Measurements from ENCODE around the gene DPH6.
"Not testable (repeated sequence)": the region's sequence is repeated elsewhere in the genome, so short reads cannot be mapped to it uniquely, and the experiment has no call there.

DPH6 gene

GRCh38 chr15:35545824-35546510 is at the start of gene DPH6:
Gene DPH6 (minus strand): TSS chr15:35546165. CDS start chr15:35546141, 24 bp downstream.
- peak; percentile 47 for DNase-seq

DNA sequence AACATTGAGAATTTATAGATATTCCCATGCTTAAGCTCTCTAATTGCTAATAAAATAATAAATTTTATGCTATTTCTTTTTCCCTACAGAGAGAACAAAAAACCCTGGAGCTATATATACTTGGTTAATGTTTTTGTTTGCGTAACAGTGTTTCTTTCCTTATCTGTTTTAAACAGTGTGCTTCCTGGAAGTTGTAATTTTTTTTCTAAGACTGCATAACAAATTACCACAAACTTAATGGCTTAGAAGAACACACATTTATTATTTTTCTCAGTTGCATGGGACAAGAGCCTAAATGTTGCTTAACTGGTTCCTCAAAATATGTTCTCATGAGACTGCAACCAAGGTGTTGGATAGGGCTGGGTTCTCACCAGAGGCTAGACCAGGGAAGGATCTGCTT is 49.7 kb upstream of the DPH6 start:
- no peak for DNase-seq

GRCh38 chr15:35591987-35592386 is 46.0 kb upstream of the DPH6 start:
- not testable (repeated sequence) for DNase-seq

DNA sequence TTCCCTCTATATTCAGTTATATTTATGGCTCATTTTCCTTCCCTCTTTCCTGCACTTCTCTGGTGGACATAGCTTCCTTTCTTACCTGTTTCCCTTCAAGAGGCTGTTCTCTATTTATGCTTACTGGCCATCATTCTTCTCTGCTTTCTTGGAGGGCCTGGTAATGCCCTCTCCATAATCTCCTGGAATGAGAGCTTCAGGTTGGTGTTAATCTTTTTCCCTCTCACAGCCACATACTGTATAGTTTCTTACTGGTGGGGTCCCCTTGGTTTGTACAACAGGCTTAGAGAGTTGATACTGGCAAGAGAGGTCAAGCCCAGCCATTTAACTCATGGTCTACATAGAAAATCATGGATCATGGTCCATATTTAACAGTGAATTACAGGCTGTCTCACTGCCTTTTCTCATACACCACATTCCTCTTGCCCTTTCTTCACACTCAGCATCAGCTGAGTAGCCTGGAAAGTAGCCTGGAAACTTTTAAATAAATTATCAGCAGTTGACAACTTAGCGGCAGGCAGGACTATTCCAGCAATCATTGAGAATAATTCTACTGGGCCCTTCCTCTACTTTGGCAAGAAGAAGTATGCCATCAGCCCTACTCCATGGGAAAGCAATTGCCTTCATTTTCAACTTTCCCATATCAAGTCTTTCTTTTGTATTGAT is 38.0 kb upstream of the DPH6 start:
- no peak for DNase-seq

DNA sequence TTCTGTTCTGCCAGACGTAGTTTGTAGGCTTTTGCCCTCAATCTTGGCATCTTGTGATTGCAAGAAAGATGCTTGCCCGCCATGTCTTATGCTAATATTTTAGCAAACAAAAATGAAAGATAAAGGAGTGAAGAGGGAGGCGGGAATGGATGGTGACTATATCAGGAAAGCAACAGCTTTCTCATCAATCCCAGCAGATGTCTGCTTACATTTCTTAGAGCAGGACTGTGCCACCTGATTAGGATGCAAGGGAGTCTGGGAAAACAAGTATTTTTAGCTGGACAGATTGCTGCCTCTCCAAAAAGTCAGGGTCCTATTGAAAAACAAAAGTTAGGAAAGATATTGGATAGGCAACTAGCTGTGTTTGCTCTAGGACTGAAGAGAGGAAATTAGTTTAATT is 34.6 kb upstream of the DPH6 start:
- DNase-seq, result no peak

GRCh38 chr15:35567392-35567791 is 21.4 kb upstream of the DPH6 start:
- DNase-seq, result no peak

- no peak for DNase-seq
Observed at GRCh38 chr15:35566991-35567390, 21.0 kb upstream of the DPH6 start.

- no peak for DNase-seq
Observed at GRCh38 chr15:35565901-35566300, 19.9 kb upstream of the DPH6 start.

- DNase-seq, result no peak
Observed at GRCh38 chr15:35562641-35563040, 16.7 kb upstream of the DPH6 start.

DNA sequence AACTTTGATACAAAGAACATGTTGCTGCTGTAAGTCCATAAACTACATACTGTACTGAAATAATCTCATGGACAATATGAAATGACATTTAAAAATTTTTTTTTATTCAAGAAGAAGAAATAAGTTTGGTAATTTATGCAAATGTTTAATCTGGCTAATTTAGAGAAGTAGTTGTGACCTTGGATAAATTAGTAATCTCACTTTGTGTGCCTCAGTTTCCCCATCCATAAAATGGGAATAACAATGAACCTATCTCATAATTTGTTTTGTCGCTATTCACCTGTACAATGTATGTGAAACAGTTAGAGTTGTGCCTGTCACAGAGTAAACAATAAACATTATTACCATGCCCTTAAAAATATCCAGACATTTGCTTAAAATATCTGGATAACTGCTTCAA is 15.3 kb upstream of the DPH6 start:
- no peak for DNase-seq

GRCh38 chr15:35560870-35561269 is 14.9 kb upstream of the DPH6 start:
- DNase-seq, result no peak

- no peak for DNase-seq
Observed at GRCh38 chr15:35560258-35560657, 14.3 kb upstream of the DPH6 start.

DNA sequence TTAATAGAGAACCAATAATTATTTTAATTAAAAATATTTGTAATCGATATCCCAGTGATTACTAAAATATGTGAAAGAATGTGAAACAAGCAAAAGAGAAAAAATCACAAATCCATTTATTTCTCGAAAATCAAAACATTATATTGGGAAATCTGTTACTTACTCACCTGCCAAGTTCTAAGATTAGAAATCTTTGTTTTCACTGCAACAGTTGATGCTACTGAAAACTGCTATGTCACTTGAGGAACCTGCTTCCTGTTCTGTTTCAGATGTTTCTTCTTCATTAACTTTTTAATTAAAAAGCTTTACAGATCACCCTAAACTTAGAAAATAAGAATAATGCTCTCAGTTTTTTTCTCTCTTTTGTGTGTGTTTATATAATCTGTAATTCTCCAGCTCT is 13.7 kb upstream of the DPH6 start:
- DNase-seq, result no peak

DNA sequence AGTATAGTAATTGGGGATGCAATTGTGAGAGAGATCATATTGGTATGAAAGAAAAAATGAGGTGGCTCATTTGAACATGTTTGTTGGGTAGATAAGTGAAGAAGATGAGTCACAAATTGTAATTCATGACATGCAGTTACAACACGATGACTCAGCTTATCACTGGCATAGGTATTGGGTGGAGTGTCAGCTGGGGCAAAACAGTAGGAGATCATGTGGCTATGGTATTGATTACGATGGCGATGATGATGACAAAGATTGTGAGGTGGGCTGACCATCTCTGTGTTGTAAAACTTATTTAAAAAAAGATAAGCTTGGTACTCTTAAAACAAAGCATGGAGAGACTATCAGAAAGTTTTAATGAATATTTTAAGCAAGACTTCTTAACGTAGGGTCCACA is 11.6 kb upstream of the DPH6 start:
- no peak for DNase-seq

GRCh38 chr15:35557012-35557411 is 11.0 kb upstream of the DPH6 start:
- DNase-seq, result no peak

- DNase-seq, result no peak
Observed at GRCh38 chr15:35555244-35555643, 9.3 kb upstream of the DPH6 start.

DNA sequence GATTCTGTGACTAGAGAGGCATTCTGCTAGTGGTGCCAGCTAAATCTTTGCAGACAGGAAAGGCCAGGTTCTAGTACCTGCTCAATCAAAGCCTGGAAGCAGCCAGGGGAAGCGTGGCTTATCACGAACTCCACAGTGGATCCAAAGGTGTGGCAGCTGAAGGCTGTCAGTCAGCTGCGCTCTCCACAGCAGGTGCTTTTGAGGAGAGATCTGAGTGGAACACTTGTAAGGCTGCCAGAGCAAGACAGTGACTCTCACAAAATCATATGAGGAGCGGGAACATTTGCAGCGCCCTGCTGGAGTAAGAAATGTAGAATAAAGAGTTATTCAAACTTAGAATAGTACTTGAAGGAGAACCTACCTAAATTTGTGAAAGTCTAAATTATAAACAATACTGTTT is 5.0 kb upstream of the DPH6 start:
- no peak for DNase-seq

DNA sequence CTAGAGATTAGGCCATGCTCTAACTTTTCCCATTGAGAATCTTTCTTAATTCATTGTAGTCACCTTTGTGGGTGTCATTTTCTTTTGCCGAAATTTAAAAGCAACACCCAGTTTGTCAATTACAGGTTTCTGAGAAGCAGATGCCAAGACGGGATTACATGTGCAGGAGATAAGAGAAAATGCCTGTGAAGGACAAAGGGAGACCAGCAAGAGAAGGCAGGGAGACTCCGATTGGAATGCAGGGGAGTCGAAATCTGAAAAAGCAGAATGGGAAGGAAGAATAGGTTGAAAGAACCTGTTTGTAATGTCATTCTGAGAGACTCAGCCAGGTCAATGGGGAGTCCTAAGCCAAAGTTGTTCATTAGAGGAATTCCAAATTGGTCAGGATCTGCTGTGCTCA is 3.6 kb upstream of the DPH6 start:
- DNase-seq, result no peak

DNA sequence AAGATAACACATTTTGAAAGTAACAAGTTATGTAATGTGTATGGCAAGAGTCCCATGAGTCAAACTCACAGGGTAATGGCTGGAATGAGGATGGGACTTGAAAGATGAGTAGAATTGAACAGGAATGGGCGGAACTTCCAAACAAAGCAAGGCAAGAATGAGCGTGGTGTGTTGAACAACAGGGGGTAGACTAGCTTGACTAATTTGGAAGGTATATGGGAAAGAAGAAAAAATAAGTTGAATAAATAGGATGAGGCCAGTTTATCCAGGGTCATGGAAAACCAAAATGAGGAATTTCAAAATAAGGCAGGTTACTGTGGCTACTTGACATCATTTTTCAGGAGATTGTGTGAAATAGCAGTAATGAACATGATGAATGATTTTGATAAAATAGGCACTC is 2.5 kb upstream of the DPH6 start:
- DNase-seq, result no peak

DNA sequence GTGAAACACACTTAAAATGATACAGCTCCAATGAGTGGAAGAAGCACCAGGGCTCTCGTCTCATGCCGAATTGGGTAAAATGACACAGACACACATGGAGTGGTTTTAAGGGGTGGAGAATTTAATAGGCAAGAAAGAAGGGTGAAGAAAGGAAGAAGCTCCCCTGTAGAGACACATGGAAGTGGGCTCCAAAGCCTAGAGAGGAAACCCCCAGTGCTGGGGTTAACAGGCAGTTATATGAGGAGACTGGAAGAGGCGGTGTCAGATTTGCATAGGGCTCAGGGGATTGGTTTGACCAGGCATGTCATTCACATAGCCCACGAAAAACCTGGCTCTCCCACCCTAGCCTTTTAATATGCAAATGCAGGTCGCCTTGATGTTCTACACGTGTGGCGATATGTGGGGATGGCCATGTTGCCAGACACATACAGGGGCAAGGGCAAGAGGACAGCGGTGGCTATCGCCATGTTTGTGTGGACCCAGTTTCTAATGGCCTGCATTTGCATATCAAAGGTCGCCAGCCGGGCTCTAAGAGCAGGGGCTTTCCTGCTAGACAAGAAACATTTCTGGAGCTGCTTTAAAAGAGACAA is 1.9 kb upstream of the DPH6 start:
- no peak for DNase-seq

- no peak for DNase-seq
Observed at GRCh38 chr15:35546511-35547381, 781 bp upstream of the DPH6 start.

DNA sequence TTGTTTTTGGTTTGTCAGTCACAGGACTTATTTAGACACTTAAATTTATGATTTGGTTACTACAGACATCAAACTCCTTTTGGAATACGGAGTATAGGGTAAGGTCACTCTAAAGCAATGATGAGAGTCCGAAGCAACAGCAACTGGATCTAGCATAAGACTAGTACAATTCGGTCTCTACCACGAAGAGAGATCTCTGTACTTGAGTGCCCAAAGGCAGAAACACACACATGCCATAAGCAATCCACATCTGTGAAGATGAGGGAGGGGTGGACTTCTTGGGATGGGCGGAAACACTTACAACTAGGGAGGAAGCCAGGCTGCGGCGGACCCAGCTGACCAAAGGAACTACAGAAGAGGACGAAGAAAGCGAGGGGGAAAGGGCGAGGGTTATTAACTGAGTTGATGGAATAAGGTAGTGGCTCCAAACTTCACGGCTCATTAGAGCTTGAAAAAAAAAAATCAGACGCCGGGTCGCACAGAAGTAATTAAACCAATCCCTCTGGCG is 595 bp downstream of the DPH6 start:
- peak; percentile 3 for DNase-seq

DNA sequence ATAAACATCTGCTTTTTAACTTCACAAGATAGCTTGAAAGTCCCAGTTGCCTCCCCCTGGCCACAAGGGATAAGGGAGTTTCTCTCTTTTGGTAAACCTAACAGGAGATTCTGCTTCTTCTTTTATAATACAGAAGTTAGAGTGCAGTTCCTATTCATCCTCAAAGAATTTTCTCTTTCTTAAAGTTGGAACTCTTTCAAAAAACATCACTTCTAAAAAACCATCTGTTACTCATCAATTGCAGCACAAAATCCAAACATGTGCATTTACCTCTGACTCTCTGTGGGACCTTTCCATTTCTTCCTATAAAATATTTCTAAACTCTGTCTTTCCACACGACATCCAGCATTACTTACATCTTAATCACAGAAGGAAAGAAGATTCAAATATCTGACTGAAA is 5.1 kb downstream of the DPH6 start:
- no peak for DNase-seq

Data from SHP77 treated with DMSO at 0.1 percent for 48 hours (cell line).